Keratinocyte (primary cell): ENCODE measurements around the gene ZBTB20. TPM values are rescaled to one million over a fixed set of nuclear protein-coding genes. Genes with fewer than 3 reads are reported as not detected.

Experiments
- DNase-seq: peaks from one replicate; pipeline ENCODE4 v3.0.0-alpha.2; 2011; ENCODE audit warnings: low read depth, missing footprints, low spot score
- FAIRE-seq: peaks from 2 replicates; lab custom pipeline; 2011; peaks lifted over from hg19 to GRCh38; lab: Jason Lieb, UNC
- H2AFZ ChIP-seq: 2 replicates; pipeline ENCODE4 v1.6.0; 2012; ENCODE audit warnings: low read length, control low read depth, inconsistent platforms; ENCODE audit not compliant: control insufficient read depth
- H3K27ac ChIP-seq: 2 replicates; pipeline ENCODE4 v1.5.1; 2011; ENCODE audit warnings: low read length; ENCODE audit not compliant: control insufficient read depth, insufficient read depth
- H3K27me3 ChIP-seq: 3 replicates; pipeline ENCODE4 v1.6.0; 2011; ENCODE audit warnings: low read length; ENCODE audit not compliant: control insufficient read depth, insufficient read depth; ENCODE audit errors: extremely low read depth
- H3K36me3 ChIP-seq, 2 experiments: 2 replicates in 1 of 2; 3 replicates in 1 of 2; pipeline ENCODE4 v1.5.1; 2011; ENCODE audit warnings: low read length in 2 of 2, mild to moderate bottlenecking in 1 of 2; ENCODE audit not compliant: control insufficient read depth in 2 of 2, insufficient read depth in 2 of 2; ENCODE audit errors: extremely low read depth in 1 of 2
- H3K4me1 ChIP-seq: 3 replicates; pipeline ENCODE4 v1.5.1; 2011; ENCODE audit warnings: low read length; ENCODE audit not compliant: control insufficient read depth, insufficient read depth; ENCODE audit errors: extremely low read depth
- H3K4me2 ChIP-seq: 3 replicates; pipeline ENCODE4 v1.6.0; 2011; ENCODE audit warnings: low read depth, low read length; ENCODE audit not compliant: control insufficient read depth, insufficient read depth; ENCODE audit errors: extremely low read depth
- H3K4me3 ChIP-seq, 3 experiments: fragments of 200-600 bp in 1 of 3; sonication (generic) in 1 of 3; 2 replicates in 2 of 3; 3 replicates in 1 of 3; pipeline ENCODE4 v1.5.1; 2011 to 2016; ENCODE audit warnings: low read length in 3 of 3, mild to moderate bottlenecking in 3 of 3, control low read depth in 2 of 3, inconsistent platforms in 1 of 3, low read depth in 1 of 3, mixed read lengths in 1 of 3, mixed run types in 1 of 3, moderate library complexity in 1 of 3; ENCODE audit not compliant: control insufficient read depth in 2 of 3, insufficient read depth in 2 of 3; ENCODE audit errors: extremely low read depth in 1 of 3
- H3K79me2 ChIP-seq: 2 replicates; pipeline ENCODE4 v1.6.0; 2012; ENCODE audit warnings: low read length; ENCODE audit not compliant: control insufficient read depth, insufficient read depth
- H3K9ac ChIP-seq: 3 replicates; pipeline ENCODE4 v1.6.0; 2011; ENCODE audit warnings: low read length; ENCODE audit not compliant: control insufficient read depth, insufficient read depth; ENCODE audit errors: extremely low read depth
- H3K9me1 ChIP-seq: 3 replicates; pipeline ENCODE4 v1.6.0; 2011; ENCODE audit warnings: low read length; ENCODE audit not compliant: control insufficient read depth, insufficient read depth; ENCODE audit errors: extremely low read depth
- H3K9me3 ChIP-seq: 2 replicates; pipeline ENCODE4 v1.5.1; 2012; ENCODE audit warnings: low read depth, low read length; ENCODE audit not compliant: control insufficient read depth
- H4K20me1 ChIP-seq: 3 replicates; pipeline ENCODE4 v1.6.0; 2011; ENCODE audit warnings: low read length; ENCODE audit not compliant: control insufficient read depth, insufficient read depth; ENCODE audit errors: extremely low read depth
- CTCF ChIP-seq, 3 experiments: IDR thresholded peaks in 1 of 3; conservative IDR thresholded peaks in 1 of 3; optimal IDR thresholded peaks in 1 of 3; 2 replicates in 2 of 3; 3 replicates in 1 of 3; pipeline versions ENCODE3 to v1.5.1; 2011; ENCODE audit warnings: low read length in 3 of 3, mild to moderate bottlenecking in 3 of 3, moderate library complexity in 2 of 3, control low read depth in 1 of 3, inconsistent platforms in 1 of 3; ENCODE audit not compliant: insufficient read depth in 2 of 3; ENCODE audit errors: extremely low read depth in 1 of 3
- EZH2 ChIP-seq: IDR thresholded peaks from one replicate; pipeline ENCODE4 v1.6.1; 2012; ENCODE audit warnings: inconsistent platforms, mild to moderate bottlenecking, low read length, moderate library complexity
- dilution Hi-C: fragments of 300-500 bp; cut with MboI; formaldehyde crosslinking; loops from one replicate; pipeline ENCODE4 v1.7.0; 2020; ENCODE audit warnings: low sequenced_read_pairs; ENCODE audit not compliant: extremely low pct_ligation_motif_present
- polyA plus RNA-seq, 5 experiments: library from polyadenylated mRNA; depleted of rRNA in 3 of 5; stranded (reverse) in 3 of 5; stranded (forward) in 1 of 5; unstranded in 1 of 5; fragments of >200 nt; gene quantifications; 1 replicate in 1 of 5; 2 replicates in 3 of 5; 3 replicates in 1 of 5; pipeline versions ENCODE4 v1.2.1 to v1.2.3, GENCODE V29; 2011 to 2012; ENCODE audit warnings: missing spikeins in 2 of 5, low read depth in 1 of 5, low replicate concordance in 1 of 5

The ZBTB20 gene
- polyA plus RNA-seq, 1 donor (not counting 4 experiments of a cell fraction or from before 2014, with no cell fraction given): 0.52 TPM

GRCh38 chr3:114370537-114371174, 776.4 kb downstream of the ZBTB20 start:
- Histone ChIP-seq H3K27me3 (no peaks in the 10 kb centered on the region), H3K9me3 (no peaks in the 10 kb centered on the region), H3K4me1 (no peaks in the 10 kb centered on the region), H3K4me2 (no peak overlapping the region), H3K79me2 (no peaks in the 10 kb centered on the region), H3K9me1 (no peaks in the 10 kb centered on the region), H4K20me1 (no peaks in the 10 kb centered on the region), H3K36me3 (no peaks in the 10 kb centered on the region), H2AFZ (no peak overlapping the region), H3K27ac (no peak overlapping the region), H3K4me3 (no peak overlapping the region), H3K9ac (no peak overlapping the region)
- no peak for DNase-seq
- TF ChIP-seq EZH2 (no peak), CTCF (optimal IDR thresholded peaks at IDR 0.05 in 1 of 3, IDR thresholded peaks at IDR 0.05 in 1 of 3, conservative IDR thresholded peaks at IDR 0.05 in 1 of 3; ENCODE audit: extremely low read depth in 1 of 3, insufficient read depth in 2 of 3, low read length in 3 of 3) (peak in 2 of 3 experiments; percentile 19 to 31)
- no peak for FAIRE-seq
- dilution Hi-C loops: no loop called here

GRCh38 chr3:114365909-114366308, 781.2 kb downstream of the ZBTB20 start:
- FAIRE-seq: no peak
- Histone ChIP-seq H3K4me3 (no peak overlapping the region), H3K9me1 (no peaks in the 10 kb centered on the region), H2AFZ (no peak overlapping the region), H3K9me3 (no peaks in the 10 kb centered on the region), H3K9ac (no peak overlapping the region), H3K4me2 (no peak overlapping the region), H3K79me2 (no peaks in the 10 kb centered on the region), H3K4me1 (no peaks in the 10 kb centered on the region), H3K27ac (no peak overlapping the region), H3K27me3 (no peaks in the 10 kb centered on the region), H3K36me3 (no peaks in the 10 kb centered on the region), H4K20me1 (no peaks in the 10 kb centered on the region)
- dilution Hi-C loops: no loop called here
- TF ChIP-seq EZH2 (no peak), CTCF (optimal IDR thresholded peaks at IDR 0.05 in 1 of 3, IDR thresholded peaks at IDR 0.05 in 1 of 3, conservative IDR thresholded peaks at IDR 0.05 in 1 of 3; ENCODE audit: extremely low read depth in 1 of 3, insufficient read depth in 2 of 3, low read length in 3 of 3) (no peak)
- no peak for DNase-seq
